C4-2B (cell line): ENCODE measurements around the gene GNS.

ENCODE experiments used
- ZFX ChIP-seq: fragments of 450-650 bp; IDR thresholded peaks from 2 replicates; pipeline ENCODE4 v1.6.1; 2017
- TF ChIP-seq, protein P1 (sequence below): fragments of 450-650 bp; conservative IDR thresholded peaks from 2 replicates; pipeline ENCODE4 v1.5.1; 2017; ENCODE audit warnings: mild to moderate bottlenecking

DNA sequence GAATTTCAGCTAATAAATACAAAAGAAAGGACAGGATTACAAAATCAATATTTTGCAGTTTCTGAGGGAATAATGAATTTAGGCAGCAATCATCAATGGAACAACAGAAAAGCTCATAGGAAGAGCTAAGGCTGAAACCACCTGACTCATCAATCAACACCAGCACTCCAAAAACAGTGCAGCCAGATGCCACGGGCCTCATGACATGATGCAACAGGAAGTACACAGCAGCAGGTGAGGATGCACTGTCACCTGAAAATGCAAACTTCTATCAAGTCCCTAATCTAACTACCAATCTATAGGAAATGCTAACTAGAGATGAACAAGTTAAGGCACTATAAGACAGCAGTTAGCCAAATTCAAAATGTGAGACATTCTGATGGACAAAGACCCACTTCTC is 21.7 kb downstream of the GNS start:
- TF ChIP-seq, protein P1, sequence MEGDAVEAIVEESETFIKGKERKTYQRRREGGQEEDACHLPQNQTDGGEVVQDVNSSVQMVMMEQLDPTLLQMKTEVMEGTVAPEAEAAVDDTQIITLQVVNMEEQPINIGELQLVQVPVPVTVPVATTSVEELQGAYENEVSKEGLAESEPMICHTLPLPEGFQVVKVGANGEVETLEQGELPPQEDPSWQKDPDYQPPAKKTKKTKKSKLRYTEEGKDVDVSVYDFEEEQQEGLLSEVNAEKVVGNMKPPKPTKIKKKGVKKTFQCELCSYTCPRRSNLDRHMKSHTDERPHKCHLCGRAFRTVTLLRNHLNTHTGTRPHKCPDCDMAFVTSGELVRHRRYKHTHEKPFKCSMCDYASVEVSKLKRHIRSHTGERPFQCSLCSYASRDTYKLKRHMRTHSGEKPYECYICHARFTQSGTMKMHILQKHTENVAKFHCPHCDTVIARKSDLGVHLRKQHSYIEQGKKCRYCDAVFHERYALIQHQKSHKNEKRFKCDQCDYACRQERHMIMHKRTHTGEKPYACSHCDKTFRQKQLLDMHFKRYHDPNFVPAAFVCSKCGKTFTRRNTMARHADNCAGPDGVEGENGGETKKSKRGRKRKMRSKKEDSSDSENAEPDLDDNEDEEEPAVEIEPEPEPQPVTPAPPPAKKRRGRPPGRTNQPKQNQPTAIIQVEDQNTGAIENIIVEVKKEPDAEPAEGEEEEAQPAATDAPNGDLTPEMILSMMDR, result no peak
- no peak for TF ChIP-seq ZFX
